Ascending aorta (tissue), 2 donors: ENCODE results near the gene AMBP. TPM values are rescaled to one million over a fixed set of nuclear protein-coding genes. Genes with fewer than 3 reads are reported as not detected.

Experiments
- DNase-seq, 2 donors: peaks; one replicate each; pipeline ENCODE4 v3.0.0-alpha.2; 2019; ENCODE audit warnings: low spot score in 2 of 2
- H3K27ac ChIP-seq, 2 donors: fragments of 200-600 bp; sonication (generic); one replicate each; pipeline ENCODE4 v1.5.1; 2016 to 2017; ENCODE audit warnings: mild to moderate bottlenecking in 1 of 2
- H3K27me3 ChIP-seq: fragments of 200-600 bp; sonication (generic); one replicate; pipeline ENCODE4 v1.5.1; 2017
- H3K36me3 ChIP-seq, 2 donors: fragments of 200-600 bp; sonication (generic); one replicate each; pipeline ENCODE4 v1.5.1; 2016
- H3K4me1 ChIP-seq, 2 donors: fragments of 200-600 bp; sonication (generic); one replicate each; pipeline ENCODE4 v1.5.1; 2016 to 2017; ENCODE audit warnings: mild to moderate bottlenecking in 1 of 2
- H3K4me3 ChIP-seq, 2 donors: fragments of 200-600 bp; sonication (generic); one replicate each; pipeline ENCODE4 v1.5.1; 2016 to 2017; ENCODE audit warnings: mild to moderate bottlenecking in 1 of 2
- H3K9me3 ChIP-seq, 2 donors: fragments of 200-600 bp; sonication (generic); one replicate each; pipeline ENCODE4 v1.5.1; 2016
- intact Hi-C: fragments of 100-400 bp; cut with DNase I; formaldehyde crosslinking; loops from one replicate; pipeline ENCODE4 v1.15.1; 2023
- total RNA-seq: library from RNA; depleted of rRNA; stranded (reverse); fragments of >200 nt; gene quantifications from one replicate; pipeline ENCODE4 v1.1.0, GENCODE V29; 2016
- TF ChIP-seq, protein P1 (sequence below), 3 experiments: fragments of 200-600 bp in 2 of 3; fragments of 450-650 bp in 1 of 3; sonication (generic) in 2 of 3; IDR thresholded peaks; one replicate each; pipeline ENCODE4 v1.5.1; 2016 to 2019; ENCODE audit warnings: antibody characterized with exemption in 3 of 3, mild to moderate bottlenecking in 1 of 3, moderate library complexity in 1 of 3

The AMBP gene
- total RNA-seq, 1 donor from 2014 or later = 6.6 TPM

GRCh38 chr9:114034661-114035062 is 43.4 kb downstream of the AMBP start:
- Histone ChIP-seq H3K9me3 (no peaks in the 10 kb centered on the region), H3K4me1 (peaks cover 0 to 13% of the 10 kb centered on the region in 2 donors), H3K27ac (peak overlapping the region; percentile 56 to 67), H3K4me3 (no peak overlapping the region), H3K36me3 (peaks cover 44 to 45% of the 10 kb centered on the region in 2 donors), H3K27me3 (no peaks in the 10 kb centered on the region)
- intact Hi-C loops = loop anchor here (1.0 to 5.0 kb wide), 2 partner anchors 227 to 297 kb away; no protein-coding TSS in a partner anchor
- peak in 1 of 2 donors; percentile 74 for DNase-seq
- TF ChIP-seq, protein P1, sequence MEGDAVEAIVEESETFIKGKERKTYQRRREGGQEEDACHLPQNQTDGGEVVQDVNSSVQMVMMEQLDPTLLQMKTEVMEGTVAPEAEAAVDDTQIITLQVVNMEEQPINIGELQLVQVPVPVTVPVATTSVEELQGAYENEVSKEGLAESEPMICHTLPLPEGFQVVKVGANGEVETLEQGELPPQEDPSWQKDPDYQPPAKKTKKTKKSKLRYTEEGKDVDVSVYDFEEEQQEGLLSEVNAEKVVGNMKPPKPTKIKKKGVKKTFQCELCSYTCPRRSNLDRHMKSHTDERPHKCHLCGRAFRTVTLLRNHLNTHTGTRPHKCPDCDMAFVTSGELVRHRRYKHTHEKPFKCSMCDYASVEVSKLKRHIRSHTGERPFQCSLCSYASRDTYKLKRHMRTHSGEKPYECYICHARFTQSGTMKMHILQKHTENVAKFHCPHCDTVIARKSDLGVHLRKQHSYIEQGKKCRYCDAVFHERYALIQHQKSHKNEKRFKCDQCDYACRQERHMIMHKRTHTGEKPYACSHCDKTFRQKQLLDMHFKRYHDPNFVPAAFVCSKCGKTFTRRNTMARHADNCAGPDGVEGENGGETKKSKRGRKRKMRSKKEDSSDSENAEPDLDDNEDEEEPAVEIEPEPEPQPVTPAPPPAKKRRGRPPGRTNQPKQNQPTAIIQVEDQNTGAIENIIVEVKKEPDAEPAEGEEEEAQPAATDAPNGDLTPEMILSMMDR (IDR thresholded peaks at IDR 0.05) = no peak

DNA sequence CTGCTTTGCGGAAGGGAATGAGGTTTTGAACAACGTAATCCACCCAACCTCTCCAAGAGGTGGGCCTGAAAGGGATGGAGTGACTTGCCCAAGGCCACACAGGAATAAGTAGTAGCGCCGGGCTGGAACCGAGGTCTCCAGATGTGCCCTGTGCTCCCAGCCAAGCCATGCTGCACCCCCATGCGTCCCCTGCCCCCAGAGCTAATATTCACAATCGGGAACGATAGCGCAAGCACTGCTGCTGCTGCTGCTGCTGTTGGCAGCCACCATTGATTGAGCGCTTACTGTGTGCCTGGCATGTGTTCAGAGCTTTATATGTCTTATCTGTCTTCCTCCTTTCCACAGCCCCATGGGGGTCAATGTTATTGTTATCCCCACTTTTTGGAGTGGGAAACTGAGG is 43.9 kb downstream of the AMBP start:
- Histone ChIP-seq H3K27me3 (no peaks in the 10 kb centered on the region), H3K4me1 (peaks cover 0 to 13% of the 10 kb centered on the region in 2 donors), H3K4me3 (no peak overlapping the region), H3K36me3 (peaks cover 41 to 42% of the 10 kb centered on the region in 2 donors), H3K9me3 (no peaks in the 10 kb centered on the region), H3K27ac (peak overlapping the region in 1 of 2 donors; percentile 67)
- intact Hi-C loops = loop anchor here (1.0 to 5.0 kb wide), 2 partner anchors 227 to 297 kb away; no protein-coding TSS in a partner anchor
- DNase-seq = peak in 1 of 2 donors; percentile 35
- TF ChIP-seq, protein P1 (IDR thresholded peaks at IDR 0.05) = no peak

DNA sequence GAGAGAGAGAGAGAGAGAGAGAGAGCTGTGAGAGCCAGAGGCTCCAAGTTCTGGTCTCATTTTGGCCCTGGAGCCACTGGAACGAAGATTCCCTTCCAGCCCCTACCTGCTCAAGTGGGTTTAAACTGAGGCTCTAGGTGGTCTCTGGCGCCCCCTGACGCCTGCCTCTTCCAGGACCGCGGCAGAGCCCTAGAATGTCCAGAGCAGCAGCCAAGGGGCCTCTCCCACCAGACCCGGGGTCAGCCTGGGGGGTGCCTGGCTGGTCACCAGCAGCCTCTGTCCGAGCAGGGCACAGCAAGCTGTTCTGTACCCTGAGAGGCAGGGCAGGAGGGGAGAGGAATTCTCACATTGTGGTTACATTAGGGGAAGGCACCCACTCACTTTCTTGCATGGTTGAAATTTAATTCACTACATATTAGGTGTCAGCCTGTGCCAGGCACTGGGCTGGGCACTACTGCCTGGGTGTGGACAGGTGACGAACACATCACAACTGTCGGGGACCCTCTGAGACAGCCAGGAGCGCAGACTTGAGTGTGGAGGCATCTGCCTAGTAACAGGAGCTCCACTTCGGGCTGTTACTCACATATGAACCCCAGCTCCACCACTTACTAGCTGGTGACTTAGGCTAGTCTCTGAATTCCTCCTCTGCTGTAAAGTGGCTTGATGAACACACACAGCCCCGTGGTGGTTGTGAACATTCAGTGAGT is 44.5 kb downstream of the AMBP start:
- no peak overlapping the region for H3K27ac ChIP-seq
- peaks cover 34 to 42% of the 10 kb centered on the region in 2 donors for H3K36me3 ChIP-seq
- no peaks in the 10 kb centered on the region for H3K27me3 ChIP-seq
- no peaks in the 10 kb centered on the region for H3K9me3 ChIP-seq
- intact Hi-C loops = loop anchor here (1.0 to 5.0 kb wide), 3 partner anchors 226 to 351 kb away; no protein-coding TSS in a partner anchor
- peak in 1 of 2 donors; percentile 64 for DNase-seq
- TF ChIP-seq, protein P1 (IDR thresholded peaks at IDR 0.05) = peak; percentile 40 to 59 (median 52)
- no peak overlapping the region for H3K4me3 ChIP-seq
- H3K4me1 ChIP-seq = peaks cover 0 to 13% of the 10 kb centered on the region in 2 donors

GRCh38 chr9:114031948-114032840 is 45.9 kb downstream of the AMBP start:
- no peaks in the 10 kb centered on the region for H3K27me3 ChIP-seq
- TF ChIP-seq, protein P1 (IDR thresholded peaks at IDR 0.05) = no peak
- H3K4me3 ChIP-seq = no peak overlapping the region
- peaks cover 23 to 35% of the 10 kb centered on the region in 2 donors for H3K36me3 ChIP-seq
- no peaks in the 10 kb centered on the region for H3K9me3 ChIP-seq
- no peak overlapping the region for H3K27ac ChIP-seq
- peaks cover 0 to 13% of the 10 kb centered on the region in 2 donors for H3K4me1 ChIP-seq
- intact Hi-C loops = loop anchor here (2.0 to 5.0 kb wide), 2 partner anchors 295 to 349 kb away; no protein-coding TSS in a partner anchor
- DNase-seq = peak in 1 of 2 donors; percentile 61

- Histone ChIP-seq H3K27ac (no peak overlapping the region), H3K4me3 (no peak overlapping the region), H3K9me3 (no peaks in the 10 kb centered on the region), H3K27me3 (no peaks in the 10 kb centered on the region), H3K4me1 (peaks cover 0 to 13% of the 10 kb centered on the region in 2 donors), H3K36me3 (peaks cover 12 to 30% of the 10 kb centered on the region in 2 donors)
- DNase-seq = peak in 1 of 2 donors; percentile 28
- TF ChIP-seq, protein P1 (IDR thresholded peaks at IDR 0.05) = no peak
- intact Hi-C loops = loop anchor here (5.0 kb wide), 1 partner anchor 294 kb away; no protein-coding TSS in a partner anchor
These were observed 47.0 kb downstream of the AMBP start for GRCh38 chr9:114031037-114031630.
